GM18873 (cell line): ENCODE measurements around the gene RAP1B.

Experiments used
- ATAC-seq: cut with Tn5 transposase; IDR thresholded peaks from one replicate; pipeline ENCODE4 v1.9.1; 2021; ENCODE audit warnings: mild to moderate bottlenecking, moderate library complexity, moderate number of reproducible peaks; ENCODE audit not compliant: unreplicated experiment, low FRiP score

The RAP1B gene

GRCh38 chr12:68611094-68611805, 551 bp downstream of the RAP1B start:
- ATAC-seq = peak; percentile 19

GRCh38 chr12:68611806-68612160, 1.1 kb downstream of the RAP1B start:
- ATAC-seq = no peak

- ATAC-seq = no peak
These were observed 1.5 kb downstream of the RAP1B start for GRCh38 chr12:68612202-68612601.

GRCh38 chr12:68612697-68613096, 2.0 kb downstream of the RAP1B start:
- no peak for ATAC-seq

GRCh38 chr12:68613209-68613904, 2.7 kb downstream of the RAP1B start:
- no peak for ATAC-seq

GRCh38 chr12:68614105-68614679, 3.5 kb downstream of the RAP1B start:
- ATAC-seq = no peak

GRCh38 chr12:68614769-68615168, 4.1 kb downstream of the RAP1B start:
- no peak for ATAC-seq

GRCh38 chr12:68617160-68617926, 6.6 kb downstream of the RAP1B start:
- no peak for ATAC-seq

- no peak for ATAC-seq
These were observed 8.8 kb downstream of the RAP1B start for GRCh38 chr12:68619541-68619940.

- ATAC-seq = no peak
These were observed 10.1 kb downstream of the RAP1B start for GRCh38 chr12:68620519-68621471.

GRCh38 chr12:68621472-68622081, 10.9 kb downstream of the RAP1B start:
- no peak for ATAC-seq

GRCh38 chr12:68622250-68622649, 11.6 kb downstream of the RAP1B start:
- ATAC-seq = no peak

GRCh38 chr12:68623059-68623458, 12.4 kb downstream of the RAP1B start:
- no peak for ATAC-seq

- no peak for ATAC-seq
These were observed 13.3 kb downstream of the RAP1B start for GRCh38 chr12:68623984-68624383.

GRCh38 chr12:68624933-68625332, 14.2 kb downstream of the RAP1B start:
- no peak for ATAC-seq

- ATAC-seq = no peak
These were observed 17.1 kb downstream of the RAP1B start for GRCh38 chr12:68627673-68628319.

GRCh38 chr12:68628698-68629097, 18.0 kb downstream of the RAP1B start:
- no peak for ATAC-seq

- no peak for ATAC-seq
These were observed 19.4 kb downstream of the RAP1B start for GRCh38 chr12:68630050-68630449.

- ATAC-seq = no peak
These were observed 19.9 kb downstream of the RAP1B start for GRCh38 chr12:68630598-68630997.
